ENCODE data around the gene SLC5A10.
"Not testable (repeated sequence)": the region's sequence is repeated elsewhere in the genome, so short reads cannot be mapped to it uniquely, and the experiment has no call there.

Gene SLC5A10

GRCh38 chr17:19021011-19021621 lies 69.2 kb downstream of the SLC5A10 start:
- not testable (repeated sequence) for DNase-seq

GRCh38 chr17:19021622-19022083 lies 69.7 kb downstream of the SLC5A10 start:
- DNase-seq, result no peak

GRCh38 chr17:19022128-19022527 lies 70.2 kb downstream of the SLC5A10 start:
- no peak for DNase-seq

GRCh38 chr17:19022747-19023146 lies 70.8 kb downstream of the SLC5A10 start:
- DNase-seq, result no peak

- DNase-seq, result no peak
Observed at GRCh38 chr17:19023209-19023999, 71.4 kb downstream of the SLC5A10 start.

- DNase-seq, result no peak
Observed at GRCh38 chr17:19024101-19025078, 72.4 kb downstream of the SLC5A10 start.

- not testable (repeated sequence) for DNase-seq
Observed at GRCh38 chr17:19028671-19029070, 76.7 kb downstream of the SLC5A10 start.

GRCh38 chr17:19029740-19030139 lies 77.8 kb downstream of the SLC5A10 start:
- not testable (repeated sequence) for DNase-seq

GRCh38 chr17:19030771-19031449 lies 78.9 kb downstream of the SLC5A10 start:
- DNase-seq, result not testable (repeated sequence)

- DNase-seq, result not testable (repeated sequence)
Observed at GRCh38 chr17:19031729-19032128, 79.8 kb downstream of the SLC5A10 start.

GRCh38 chr17:19032377-19032988 lies 80.5 kb downstream of the SLC5A10 start:
- DNase-seq, result not testable (repeated sequence)

- DNase-seq, result not testable (repeated sequence)
Observed at GRCh38 chr17:19036186-19036585, 84.2 kb downstream of the SLC5A10 start.

- not testable (repeated sequence) for DNase-seq
Observed at GRCh38 chr17:19037547-19037946, 85.6 kb downstream of the SLC5A10 start.

GRCh38 chr17:19038007-19038406 lies 86.0 kb downstream of the SLC5A10 start:
- not testable (repeated sequence) for DNase-seq

- DNase-seq, result not testable (repeated sequence)
Observed at GRCh38 chr17:19038730-19039129, 86.8 kb downstream of the SLC5A10 start.

GRCh38 chr17:19040350-19040749 lies 88.4 kb downstream of the SLC5A10 start:
- not testable (repeated sequence) for DNase-seq

GRCh38 chr17:19041871-19042270 lies 89.9 kb downstream of the SLC5A10 start:
- DNase-seq, result not testable (repeated sequence)

GRCh38 chr17:19042369-19042768 lies 90.4 kb downstream of the SLC5A10 start:
- not testable (repeated sequence) for DNase-seq

- not testable (repeated sequence) for DNase-seq
Observed at GRCh38 chr17:19043032-19043431, 91.1 kb downstream of the SLC5A10 start.

GRCh38 chr17:19044643-19045042 lies 92.7 kb downstream of the SLC5A10 start:
- not testable (repeated sequence) for DNase-seq

GRCh38 chr17:19046782-19047375 lies 94.9 kb downstream of the SLC5A10 start, which contains the start of gene GRAP:
TSS of gene GRAP (minus strand) at chr17:19046957. CDS start at chr17:19046926, 31 bp downstream.
- not testable (repeated sequence) for DNase-seq
